Activated T-helper 9 cell treated with anti-CD3 and anti-CD28 coated beads, Interleukin-2, amount 50 U/mL, for 16 hours (primary cell): ENCODE measurements around the gene CAMTA1.

Experiments
- DNase-seq: peaks from one replicate; pipeline ENCODE4 v3.0.0-alpha.2; 2020; ENCODE audit warnings: low read depth

Gene CAMTA1

GRCh38 chr1:7040969-7041695, 255.9 kb downstream of the CAMTA1 start:
- no peak for DNase-seq

- DNase-seq = no peak
Observed at GRCh38 chr1:7042322-7043190, 257.3 kb downstream of the CAMTA1 start.

GRCh38 chr1:7043191-7043549, 257.9 kb downstream of the CAMTA1 start:
- no peak for DNase-seq

GRCh38 chr1:7043719-7044535, 258.7 kb downstream of the CAMTA1 start:
- DNase-seq = no peak

- DNase-seq = no peak
Observed at GRCh38 chr1:7045897-7046296, 260.6 kb downstream of the CAMTA1 start.

- DNase-seq = no peak
Observed at GRCh38 chr1:7046314-7046713, 261.1 kb downstream of the CAMTA1 start.

GRCh38 chr1:7046891-7047290, 261.6 kb downstream of the CAMTA1 start:
- DNase-seq = no peak

- no peak for DNase-seq
Observed at GRCh38 chr1:7047866-7048265, 262.6 kb downstream of the CAMTA1 start.

- DNase-seq = no peak
Observed at GRCh38 chr1:7048395-7048794, 263.1 kb downstream of the CAMTA1 start.

- DNase-seq = no peak
Observed at GRCh38 chr1:7049913-7050625, 264.8 kb downstream of the CAMTA1 start.

- DNase-seq = no peak
Observed at GRCh38 chr1:7050751-7051665, 265.8 kb downstream of the CAMTA1 start.

- no peak for DNase-seq
Observed at GRCh38 chr1:7052701-7053100, 267.4 kb downstream of the CAMTA1 start.

- DNase-seq = no peak
Observed at GRCh38 chr1:7060745-7061144, 275.5 kb downstream of the CAMTA1 start.

- DNase-seq = no peak
Observed at GRCh38 chr1:7062346-7063061, 277.2 kb downstream of the CAMTA1 start.

GRCh38 chr1:7063981-7064380, 278.7 kb downstream of the CAMTA1 start:
- DNase-seq = no peak

- DNase-seq = no peak
Observed at GRCh38 chr1:7068552-7068951, 283.3 kb downstream of the CAMTA1 start.

- no peak for DNase-seq
Observed at GRCh38 chr1:7069931-7070330, 284.7 kb downstream of the CAMTA1 start.

- peak; percentile 9 for DNase-seq
Observed at GRCh38 chr1:7070389-7071029, 285.3 kb downstream of the CAMTA1 start.

- no peak for DNase-seq
Observed at GRCh38 chr1:7076117-7076516, 290.9 kb downstream of the CAMTA1 start.

GRCh38 chr1:7076572-7076971, 291.3 kb downstream of the CAMTA1 start:
- no peak for DNase-seq
